Measurements from ENCODE around the gene GPR155.

DNA sequence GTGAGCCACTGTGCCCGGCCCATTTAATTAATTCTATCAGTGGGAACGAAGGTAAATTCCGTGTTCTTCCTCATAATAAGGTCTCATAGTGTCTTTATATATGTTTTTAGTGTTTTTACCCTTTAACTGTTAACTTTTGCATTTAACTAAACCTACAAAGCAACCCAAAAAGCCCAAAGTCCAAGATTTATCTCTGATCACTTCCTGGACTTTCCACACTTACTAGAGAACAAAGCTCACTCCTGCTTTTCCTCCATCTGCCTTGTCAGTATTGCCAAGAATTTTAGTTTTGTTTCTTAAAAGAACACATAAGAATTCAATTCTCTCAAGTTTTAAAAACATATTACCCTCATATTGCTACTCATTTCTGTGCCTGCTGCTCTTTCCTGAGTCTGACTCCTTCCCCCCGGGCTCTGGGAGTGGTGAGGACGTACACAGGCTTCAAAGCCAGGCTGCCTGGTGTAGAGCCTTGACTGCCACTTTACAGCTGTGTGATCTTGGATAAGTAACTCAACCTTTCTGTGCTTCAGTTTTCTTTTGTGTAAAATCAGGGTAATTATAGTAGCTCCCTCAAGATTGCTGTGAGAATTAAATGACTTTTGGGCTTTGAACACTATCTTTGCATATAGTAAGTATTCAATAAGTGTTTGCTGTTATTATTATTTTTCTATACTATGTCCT, 24.9 kb upstream of the GPR155 start:
- TF ChIP-seq POLR2AphosphoS5 (IDR thresholded peaks at IDR 0.05) = no peak
- TF ChIP-seq, protein P1, sequence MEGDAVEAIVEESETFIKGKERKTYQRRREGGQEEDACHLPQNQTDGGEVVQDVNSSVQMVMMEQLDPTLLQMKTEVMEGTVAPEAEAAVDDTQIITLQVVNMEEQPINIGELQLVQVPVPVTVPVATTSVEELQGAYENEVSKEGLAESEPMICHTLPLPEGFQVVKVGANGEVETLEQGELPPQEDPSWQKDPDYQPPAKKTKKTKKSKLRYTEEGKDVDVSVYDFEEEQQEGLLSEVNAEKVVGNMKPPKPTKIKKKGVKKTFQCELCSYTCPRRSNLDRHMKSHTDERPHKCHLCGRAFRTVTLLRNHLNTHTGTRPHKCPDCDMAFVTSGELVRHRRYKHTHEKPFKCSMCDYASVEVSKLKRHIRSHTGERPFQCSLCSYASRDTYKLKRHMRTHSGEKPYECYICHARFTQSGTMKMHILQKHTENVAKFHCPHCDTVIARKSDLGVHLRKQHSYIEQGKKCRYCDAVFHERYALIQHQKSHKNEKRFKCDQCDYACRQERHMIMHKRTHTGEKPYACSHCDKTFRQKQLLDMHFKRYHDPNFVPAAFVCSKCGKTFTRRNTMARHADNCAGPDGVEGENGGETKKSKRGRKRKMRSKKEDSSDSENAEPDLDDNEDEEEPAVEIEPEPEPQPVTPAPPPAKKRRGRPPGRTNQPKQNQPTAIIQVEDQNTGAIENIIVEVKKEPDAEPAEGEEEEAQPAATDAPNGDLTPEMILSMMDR (IDR thresholded peaks at IDR 0.05) = no peak
- no peak for TF ChIP-seq EP300 (IDR thresholded peaks at IDR 0.05)

Data from gastroesophageal sphincter (tissue), 3 donors.